ENCODE data around the gene ESR2.

DNA sequence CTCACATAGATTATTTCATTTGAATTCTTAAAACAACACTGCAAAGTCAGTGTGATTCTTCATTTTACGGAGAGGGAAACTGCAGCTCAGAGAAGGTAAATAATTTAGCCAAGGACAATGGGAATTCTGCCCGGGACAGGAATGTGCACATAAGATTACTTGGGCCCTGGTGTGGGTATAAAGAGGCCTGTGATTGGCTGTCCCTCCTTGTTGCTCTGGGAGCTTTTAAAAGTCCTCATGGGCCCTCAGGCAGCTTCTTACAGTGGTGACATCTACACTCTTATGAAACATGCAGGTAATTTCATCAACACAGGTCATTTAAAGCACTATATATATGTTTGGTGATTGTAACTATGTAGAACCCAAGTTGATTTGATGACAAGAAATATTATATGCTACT, 100.3 kb downstream of the ESR2 start:
- TF ChIP-seq, protein P1, sequence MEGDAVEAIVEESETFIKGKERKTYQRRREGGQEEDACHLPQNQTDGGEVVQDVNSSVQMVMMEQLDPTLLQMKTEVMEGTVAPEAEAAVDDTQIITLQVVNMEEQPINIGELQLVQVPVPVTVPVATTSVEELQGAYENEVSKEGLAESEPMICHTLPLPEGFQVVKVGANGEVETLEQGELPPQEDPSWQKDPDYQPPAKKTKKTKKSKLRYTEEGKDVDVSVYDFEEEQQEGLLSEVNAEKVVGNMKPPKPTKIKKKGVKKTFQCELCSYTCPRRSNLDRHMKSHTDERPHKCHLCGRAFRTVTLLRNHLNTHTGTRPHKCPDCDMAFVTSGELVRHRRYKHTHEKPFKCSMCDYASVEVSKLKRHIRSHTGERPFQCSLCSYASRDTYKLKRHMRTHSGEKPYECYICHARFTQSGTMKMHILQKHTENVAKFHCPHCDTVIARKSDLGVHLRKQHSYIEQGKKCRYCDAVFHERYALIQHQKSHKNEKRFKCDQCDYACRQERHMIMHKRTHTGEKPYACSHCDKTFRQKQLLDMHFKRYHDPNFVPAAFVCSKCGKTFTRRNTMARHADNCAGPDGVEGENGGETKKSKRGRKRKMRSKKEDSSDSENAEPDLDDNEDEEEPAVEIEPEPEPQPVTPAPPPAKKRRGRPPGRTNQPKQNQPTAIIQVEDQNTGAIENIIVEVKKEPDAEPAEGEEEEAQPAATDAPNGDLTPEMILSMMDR (IDR thresholded peaks at IDR 0.05) = no peak
- no peak for TF ChIP-seq POLR2A (IDR thresholded peaks at IDR 0.05)
